Activated T-helper 1 cell treated with anti-CD3 and anti-CD28 coated beads, Interleukin-12 subunit alpha, Interleukin-12 subunit beta, Interleukin-2, Interleukin-4 antibody, amounts not matched to agents 30 ng/mL and 10 ng/mL and 1 ng/mL, durations not matched to agents 14 hours and 24 hours and 36 hours (primary cell): ENCODE data around the gene TCOF1. TPM values are rescaled to one million over a fixed set of nuclear protein-coding genes. Genes with fewer than 3 reads are reported as not detected.

Experiments
- DNase-seq: peaks from one replicate; pipeline ENCODE4 v3.0.0; 2021; ENCODE audit warnings: low spot score
- H3K27ac Mint-ChIP-seq: one replicate; pipeline ENCODE4 v1.8.0; 2021; ENCODE audit warnings: mild to moderate bottlenecking, mixed read lengths
- H3K27me3 Mint-ChIP-seq: one replicate; pipeline ENCODE4 v1.8.0; 2022; ENCODE audit warnings: mild to moderate bottlenecking, moderate library complexity, mixed read lengths; ENCODE audit not compliant: insufficient read depth
- H3K36me3 Mint-ChIP-seq: one replicate; pipeline ENCODE4 v1.8.0; 2021; ENCODE audit warnings: low read depth, mixed read lengths
- H3K4me1 Mint-ChIP-seq: one replicate; pipeline ENCODE4 v1.8.0; 2021; ENCODE audit warnings: low read depth, mixed read lengths
- H3K4me3 Mint-ChIP-seq: one replicate; pipeline ENCODE4 v1.8.0; 2021; ENCODE audit warnings: mild to moderate bottlenecking, moderate library complexity, mixed read lengths
- H3K9me3 Mint-ChIP-seq: one replicate; pipeline ENCODE4 v1.8.0; 2021; ENCODE audit warnings: mixed read lengths
- intact Hi-C: fragments of 100-400 bp; cut with micrococcal nuclease; formaldehyde crosslinking; loops from one replicate; pipeline ENCODE4 v1.15.1; 2024
- total RNA-seq: library from RNA; stranded (reverse); gene quantifications from 2 replicates; pipeline ENCODE4 v1.2.3, GENCODE V29; 2022

The TCOF1 gene
- total RNA-seq, 1 donor from 2014 or later: 131 TPM

DNA sequence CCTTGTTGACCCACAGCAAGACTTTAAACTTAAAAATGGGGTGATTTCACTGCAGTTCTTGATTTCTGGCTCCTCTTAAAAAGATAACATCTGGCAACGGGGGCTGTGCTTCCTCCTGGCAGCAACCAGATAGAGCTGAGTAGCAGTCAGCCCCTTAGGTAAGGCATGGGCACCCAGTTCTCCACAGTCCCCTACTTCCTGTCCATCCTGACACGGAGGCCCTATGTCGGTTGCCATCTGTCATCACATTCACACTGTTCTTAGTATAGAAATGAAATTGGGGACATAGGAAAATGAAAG lies 43.5 kb downstream of the TCOF1 start:
- Mint-ChIP-seq H3K4me1 (no peaks in the 10 kb centered on the region), H3K9me3 (no peaks in the 10 kb centered on the region), H3K4me3 (no peak overlapping the region), H3K27ac (peak overlapping the region; percentile 16), H3K36me3 (peaks cover 44% of the 10 kb centered on the region), H3K27me3 (no peaks in the 10 kb centered on the region)
- no peak for DNase-seq
- intact Hi-C loops: no loop called here

DNA sequence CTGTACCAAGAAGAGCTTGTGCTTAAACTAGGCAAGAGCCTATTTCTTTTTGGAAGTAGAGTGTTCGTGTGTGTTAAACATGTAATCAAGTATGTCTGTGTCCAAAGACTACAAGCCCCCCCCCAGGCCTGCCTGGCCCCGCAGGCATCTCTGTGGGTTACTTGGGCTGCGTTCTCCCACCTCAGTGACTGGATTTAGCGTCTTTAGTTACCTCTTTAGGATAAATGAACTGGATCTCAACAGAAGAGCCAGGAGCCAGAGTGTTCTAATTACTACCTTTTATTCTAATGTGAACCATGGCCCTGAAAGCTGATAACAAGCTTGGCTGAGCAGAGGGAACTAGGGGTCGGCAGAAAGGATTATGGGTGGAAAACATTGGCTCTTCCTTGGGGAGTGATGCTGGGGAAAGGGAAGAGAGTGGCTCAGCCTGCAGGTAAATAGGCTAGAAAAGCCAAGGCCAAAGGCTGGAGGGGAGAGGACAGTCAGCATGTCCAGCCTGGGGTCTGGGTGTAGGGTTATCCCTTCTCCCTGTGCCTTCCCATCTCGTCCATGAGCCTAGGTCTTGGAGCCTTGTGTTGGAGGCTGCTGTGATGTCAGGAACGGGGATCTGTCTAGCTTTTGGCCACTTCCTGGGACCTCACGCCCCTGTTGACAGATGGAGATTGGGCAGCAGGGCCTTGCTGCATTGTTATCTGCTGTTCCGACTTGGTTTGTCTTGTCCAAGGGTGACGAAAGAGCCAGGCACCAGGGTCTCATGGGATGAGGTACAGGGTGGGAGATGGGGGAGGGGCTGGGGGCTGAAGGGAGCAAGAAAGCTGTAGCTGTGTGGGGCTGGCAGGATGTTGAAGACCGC lies 44.1 kb downstream of the TCOF1 start:
- Mint-ChIP-seq H3K27ac (peak overlapping the region; percentile 16), H3K4me1 (no peaks in the 10 kb centered on the region), H3K36me3 (peaks cover 42% of the 10 kb centered on the region), H3K4me3 (no peak overlapping the region), H3K9me3 (no peaks in the 10 kb centered on the region), H3K27me3 (no peaks in the 10 kb centered on the region)
- no peak for DNase-seq
- intact Hi-C loops: no loop called here

DNA sequence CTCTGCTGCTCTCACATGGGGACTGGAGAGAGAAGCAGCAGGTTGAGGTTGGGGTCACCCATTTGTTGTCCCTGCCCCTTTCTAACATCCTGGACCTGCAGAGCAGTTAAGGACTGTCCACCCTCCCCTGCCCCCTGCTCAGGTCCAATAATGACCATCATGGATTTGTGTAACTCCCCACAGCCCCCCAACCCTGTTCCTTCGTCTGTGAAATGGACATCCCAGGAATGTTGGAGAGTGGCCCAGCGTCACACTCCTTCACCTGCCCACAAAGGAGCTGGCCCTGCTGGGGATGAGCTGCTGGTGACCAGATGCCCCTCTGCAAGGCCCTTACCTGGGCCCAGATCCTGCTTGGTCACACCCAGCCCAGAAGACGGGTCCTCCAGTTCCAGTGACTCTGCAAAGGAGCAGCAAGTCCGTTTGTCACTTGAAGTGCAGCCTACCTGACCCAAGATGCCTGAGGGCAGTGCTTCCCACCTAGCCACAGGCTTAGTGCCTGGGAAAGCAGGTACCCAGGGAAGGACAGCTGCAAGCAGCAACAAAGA lies 44.8 kb downstream of the TCOF1 start:
- no peaks in the 10 kb centered on the region for H3K4me1 Mint-ChIP-seq
- no peaks in the 10 kb centered on the region for H3K27me3 Mint-ChIP-seq
- no peak overlapping the region for H3K27ac Mint-ChIP-seq
- H3K36me3 Mint-ChIP-seq: peaks cover 41% of the 10 kb centered on the region
- H3K9me3 Mint-ChIP-seq: no peaks in the 10 kb centered on the region
- H3K4me3 Mint-ChIP-seq: no peak overlapping the region
- DNase-seq: no peak
- intact Hi-C loops: no loop called here

DNA sequence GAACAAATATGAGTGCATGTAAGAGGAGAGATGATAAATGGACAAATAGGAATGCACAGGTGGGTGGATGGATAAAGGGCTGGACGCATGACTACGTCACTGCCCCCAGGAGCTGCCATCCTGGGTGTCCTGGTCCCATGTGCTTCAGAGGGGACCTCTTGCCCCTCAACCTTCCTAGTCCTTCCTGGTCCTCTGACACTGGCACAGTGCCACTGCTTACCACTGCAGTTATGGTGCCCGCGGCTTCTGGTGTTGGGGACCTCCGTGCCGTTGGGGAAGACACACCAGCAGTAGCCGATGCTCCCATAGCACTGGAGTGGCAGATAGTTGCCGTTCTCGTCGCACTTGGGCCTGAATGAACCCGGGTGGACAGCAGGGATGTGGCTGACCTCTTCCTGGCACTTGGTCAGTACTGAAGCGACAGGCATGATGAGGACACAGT lies 45.4 kb downstream of the TCOF1 start:
- intact Hi-C loops: no loop called here

DNA sequence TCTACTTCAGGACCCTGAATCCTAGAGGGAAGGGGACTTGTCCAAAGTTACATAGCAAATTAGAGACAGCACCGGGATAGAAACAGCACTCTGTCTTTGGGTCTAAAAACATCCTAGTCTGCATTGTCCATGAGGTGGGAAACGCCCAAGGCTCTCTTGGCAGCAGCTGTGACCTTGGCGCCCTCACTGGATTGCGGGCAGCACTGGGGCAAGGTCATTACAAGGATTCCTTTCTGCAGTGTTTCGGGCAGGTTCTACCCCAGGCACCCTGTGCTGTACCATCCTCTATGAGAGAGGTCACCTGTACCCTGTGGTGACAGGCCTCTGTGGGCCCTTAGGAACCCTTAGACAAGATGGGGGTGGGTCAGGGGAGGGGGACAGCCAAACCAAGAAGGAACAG lies 46.6 kb downstream of the TCOF1 start:
- no peak for DNase-seq
- intact Hi-C loops: no loop called here
- H3K36me3 Mint-ChIP-seq: peaks cover 40% of the 10 kb centered on the region
- H3K4me3 Mint-ChIP-seq: no peak overlapping the region
- no peaks in the 10 kb centered on the region for H3K9me3 Mint-ChIP-seq
- no peaks in the 10 kb centered on the region for H3K27me3 Mint-ChIP-seq
- no peak overlapping the region for H3K27ac Mint-ChIP-seq
- H3K4me1 Mint-ChIP-seq: peaks cover 6% of the 10 kb centered on the region

More for the DNA sequence above, 45.4 kb downstream of the TCOF1 start:
- Mint-ChIP-seq H3K9me3 (no peaks in the 10 kb centered on the region), H3K27me3 (no peaks in the 10 kb centered on the region), H3K27ac (no peak overlapping the region), H3K36me3 (peaks cover 38% of the 10 kb centered on the region), H3K4me1 (no peaks in the 10 kb centered on the region), H3K4me3 (no peak overlapping the region)
- no peak for DNase-seq

DNA sequence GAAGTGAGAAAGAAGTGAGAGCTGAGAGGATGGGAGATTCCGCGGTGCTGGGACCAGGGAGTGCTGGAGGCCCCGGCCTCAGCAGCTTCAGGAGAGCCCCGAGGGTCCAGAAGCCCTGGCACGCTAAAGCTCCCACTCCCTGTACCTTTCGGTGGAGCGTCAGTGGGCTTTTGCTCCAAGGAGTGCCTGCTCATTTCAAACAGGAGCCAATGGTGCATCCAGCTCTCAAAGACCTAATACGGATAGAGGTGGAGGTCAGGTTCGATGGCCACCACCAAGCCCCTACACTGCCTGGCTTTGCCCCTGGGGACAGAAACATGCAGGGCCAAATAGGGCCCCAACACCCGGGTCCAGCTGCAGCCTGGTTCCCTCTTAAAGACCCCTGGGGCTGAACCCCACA lies 47.0 kb downstream of the TCOF1 start:
- Mint-ChIP-seq H3K27ac (no peak overlapping the region), H3K36me3 (peaks cover 40% of the 10 kb centered on the region), H3K9me3 (no peaks in the 10 kb centered on the region), H3K4me3 (no peak overlapping the region), H3K4me1 (peaks cover 7% of the 10 kb centered on the region), H3K27me3 (no peaks in the 10 kb centered on the region)
- intact Hi-C loops: no loop called here
- no peak for DNase-seq

DNA sequence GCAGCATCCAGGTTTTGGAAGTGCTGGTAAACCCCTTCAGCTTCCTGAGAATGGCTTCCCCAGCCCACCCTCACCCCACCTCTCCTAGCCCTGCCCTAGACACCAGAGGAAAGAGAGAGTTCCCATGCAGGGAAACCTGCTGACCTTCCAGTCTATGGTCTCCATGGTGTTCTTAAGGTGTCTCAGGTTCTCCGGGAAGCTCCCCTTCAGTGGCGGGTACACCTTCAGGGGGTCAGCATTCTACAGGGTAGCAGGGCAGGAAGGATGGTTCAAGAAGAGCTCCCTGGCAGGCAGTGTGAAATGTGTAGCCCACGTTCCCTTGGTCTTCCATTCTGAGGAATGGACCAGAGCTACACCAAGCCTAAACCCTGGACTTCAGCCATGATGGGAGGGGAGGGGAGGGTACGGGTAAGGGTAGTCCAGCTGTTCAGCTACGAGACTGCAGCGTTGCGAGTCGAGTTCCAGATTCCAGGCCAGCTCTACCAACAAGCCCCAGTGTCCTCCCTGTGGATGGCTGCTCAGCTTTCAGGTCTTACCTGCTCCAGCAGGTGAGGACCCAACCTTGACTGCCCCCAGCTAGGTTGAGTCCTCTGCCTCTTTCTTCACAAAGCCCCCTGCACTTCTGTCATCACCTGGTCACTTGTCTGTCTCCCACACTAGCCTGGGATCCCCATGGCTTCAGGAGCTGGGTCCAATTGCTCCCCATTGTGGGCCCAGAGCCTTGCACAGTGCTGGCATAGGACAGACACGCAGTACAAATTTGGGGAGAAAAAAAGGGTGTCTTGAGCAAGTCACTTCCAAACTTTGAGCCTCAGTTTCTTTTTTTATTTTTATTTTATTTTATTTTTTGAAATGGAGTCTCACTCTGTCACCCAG lies 47.7 kb downstream of the TCOF1 start:
- Mint-ChIP-seq H3K27me3 (no peaks in the 10 kb centered on the region), H3K36me3 (peaks cover 40% of the 10 kb centered on the region), H3K27ac (no peak overlapping the region), H3K4me1 (peaks cover 14% of the 10 kb centered on the region), H3K9me3 (no peaks in the 10 kb centered on the region), H3K4me3 (no peak overlapping the region)
- intact Hi-C loops: no loop called here
- no peak for DNase-seq

DNA sequence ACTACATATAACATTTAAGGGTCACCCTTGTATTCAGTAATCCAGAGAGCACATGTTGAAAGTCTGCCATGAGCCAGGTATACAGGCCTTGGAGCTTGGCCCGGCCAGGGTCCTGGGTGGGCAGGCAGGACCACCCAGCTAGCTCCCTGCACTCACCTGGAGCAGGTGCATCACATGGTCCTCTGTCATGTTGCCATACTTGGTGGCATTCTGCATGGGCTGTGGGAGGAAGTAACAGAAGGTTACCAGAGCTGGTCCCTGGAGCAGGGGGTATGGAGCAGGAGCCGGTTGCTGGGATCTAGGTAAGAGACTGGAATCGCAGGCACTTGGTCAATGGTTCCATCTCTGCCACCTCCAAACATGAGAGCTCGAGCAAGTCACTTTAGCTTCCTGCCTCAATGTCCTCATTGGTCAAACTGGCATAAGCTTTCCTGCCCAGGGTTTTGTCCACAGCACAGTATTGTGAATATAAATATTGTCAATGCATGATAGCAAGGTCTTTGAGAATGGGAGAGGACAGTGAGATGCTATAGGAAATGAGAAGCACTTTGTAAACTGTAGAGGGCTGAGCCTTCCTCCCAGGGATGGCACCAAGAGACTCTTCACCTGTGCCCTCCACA lies 48.7 kb downstream of the TCOF1 start:
- no peak for DNase-seq
- Mint-ChIP-seq H3K27ac (peak overlapping the region; percentile 67), H3K4me3 (no peak overlapping the region), H3K4me1 (peaks cover 24% of the 10 kb centered on the region), H3K27me3 (no peaks in the 10 kb centered on the region), H3K9me3 (no peaks in the 10 kb centered on the region), H3K36me3 (peaks cover 35% of the 10 kb centered on the region)
- intact Hi-C loops: no loop called here

DNA sequence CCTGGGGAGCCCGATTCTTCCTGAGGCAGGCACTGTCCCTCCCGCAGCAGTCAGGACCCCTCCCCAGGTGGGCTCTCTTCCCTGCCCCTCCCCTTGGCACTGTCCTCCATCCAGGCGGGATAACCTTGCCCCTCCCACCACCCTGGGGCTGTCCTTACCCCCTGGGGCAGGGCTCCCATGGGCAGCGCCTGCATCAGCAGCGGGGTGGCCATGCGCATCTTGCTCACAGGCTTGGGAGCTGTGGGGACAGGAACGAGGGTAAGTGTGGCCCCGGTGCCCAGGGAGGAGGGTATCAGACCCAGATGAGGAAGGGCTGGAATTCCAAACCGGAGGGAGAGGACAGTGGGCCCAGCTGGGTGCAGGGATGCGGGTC lies 49.2 kb downstream of the TCOF1 start:
- Mint-ChIP-seq H3K27ac (no peak overlapping the region), H3K9me3 (no peaks in the 10 kb centered on the region), H3K36me3 (peaks cover 31% of the 10 kb centered on the region)

DNA sequence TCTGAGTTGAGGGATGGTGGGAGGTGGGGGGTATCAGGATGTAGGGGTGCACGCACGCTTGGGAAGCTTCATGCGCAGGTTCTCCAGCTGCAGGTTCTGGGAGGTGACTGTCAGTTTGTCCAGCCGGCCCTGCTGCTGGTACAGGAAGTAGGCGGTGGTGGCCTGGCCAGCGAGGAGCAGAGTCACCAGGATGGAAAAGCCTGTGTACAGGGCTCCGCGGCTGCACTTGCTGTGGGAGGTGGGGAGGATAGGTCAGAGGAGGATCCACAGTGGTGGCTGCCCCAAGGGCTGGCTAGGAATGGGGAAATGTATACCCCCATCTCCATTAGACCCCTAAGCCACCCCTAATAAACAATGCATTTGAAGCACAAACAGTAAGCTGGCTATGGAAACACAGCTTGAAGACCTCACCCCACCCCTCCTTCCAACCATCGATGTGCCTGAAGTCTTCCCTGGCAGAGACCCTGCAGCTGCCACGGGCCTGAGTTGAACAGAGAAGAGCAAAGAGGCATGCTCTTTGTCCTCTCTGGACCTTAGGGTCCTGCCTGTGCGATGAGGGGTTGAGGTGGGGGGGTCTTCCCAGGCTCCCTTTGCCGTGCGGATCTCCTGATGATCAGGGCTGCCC lies 49.7 kb downstream of the TCOF1 start:
- Mint-ChIP-seq H3K27me3 (no peaks in the 10 kb centered on the region), H3K4me1 (peaks cover 29% of the 10 kb centered on the region), H3K36me3 (peaks cover 29% of the 10 kb centered on the region), H3K27ac (no peak overlapping the region), H3K9me3 (no peaks in the 10 kb centered on the region), H3K4me3 (no peak overlapping the region)
- no peak for DNase-seq
- intact Hi-C loops: no loop called here

More for the DNA sequence above, 49.2 kb downstream of the TCOF1 start:
- no peaks in the 10 kb centered on the region for H3K27me3 Mint-ChIP-seq
- peaks cover 29% of the 10 kb centered on the region for H3K4me1 Mint-ChIP-seq
- intact Hi-C loops: no loop called here
- no peak for DNase-seq
- no peak overlapping the region for H3K4me3 Mint-ChIP-seq

DNA sequence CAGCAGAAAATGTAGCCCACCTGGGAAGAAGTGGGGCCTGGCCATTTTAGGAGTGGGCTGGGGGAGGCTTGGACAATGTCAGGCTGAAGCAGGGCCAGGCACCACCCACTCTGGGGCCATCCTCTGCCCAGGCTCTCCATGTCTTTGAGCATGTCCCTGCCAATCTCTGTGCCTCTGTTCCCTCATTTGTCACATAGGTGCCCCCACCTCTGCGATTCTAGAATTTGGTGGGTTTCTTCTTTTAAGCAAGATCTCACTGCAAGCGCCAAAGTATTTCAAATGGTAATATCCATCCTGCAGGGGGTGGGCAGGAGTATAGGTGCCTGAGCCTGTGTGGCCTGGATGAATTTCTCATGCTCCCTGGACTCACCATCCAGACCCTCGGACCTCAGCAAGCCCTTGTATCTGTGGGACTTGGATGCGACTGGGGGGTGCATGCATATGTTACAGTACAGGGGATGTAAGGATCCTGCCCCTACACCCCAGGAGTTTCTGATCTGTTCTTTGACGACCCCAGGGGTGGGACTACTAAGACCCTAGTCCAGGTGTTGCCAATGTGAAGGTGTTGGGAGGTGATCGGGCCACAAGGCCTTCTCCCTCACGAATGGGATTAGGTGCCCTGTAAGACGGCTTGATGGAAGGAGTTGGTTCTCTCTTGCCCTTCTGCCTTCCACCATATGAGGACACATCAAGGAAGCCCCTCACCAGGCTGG lies 50.9 kb downstream of the TCOF1 start:
- Mint-ChIP-seq H3K4me1 (peaks cover 40% of the 10 kb centered on the region), H3K27me3 (no peaks in the 10 kb centered on the region), H3K4me3 (no peak overlapping the region), H3K36me3 (peaks cover 26% of the 10 kb centered on the region), H3K27ac (peak overlapping the region; percentile 40), H3K9me3 (no peaks in the 10 kb centered on the region)
- intact Hi-C loops: no loop called here
- no peak for DNase-seq
